Lower lobe of right lung (tissue), 2 donors: ENCODE data around the gene ELK4. TPM values are rescaled to one million over a fixed set of nuclear protein-coding genes. Genes with fewer than 3 reads are reported as not detected.

Experiments used
- ATAC-seq, 2 donors: fragments of 200-7000 bp; cut with Tn5 transposase; one replicate each; pipeline ENCODE4 v1.9.1; 2020 to 2022; ENCODE audit warnings: mild to moderate bottlenecking in 2 of 2, moderate library complexity in 2 of 2
- DNase-seq: peaks from one replicate; pipeline ENCODE4 v3.0.0-alpha.2; 2020
- H3K27ac ChIP-seq: fragments of 200-600 bp; one replicate; pipeline ENCODE4 v1.8.0; 2022
- H3K27me3 ChIP-seq: fragments of 200-600 bp; one replicate; pipeline ENCODE4 v1.8.0; 2022; ENCODE audit warnings: low read depth
- H3K36me3 ChIP-seq: fragments of 200-600 bp; one replicate; pipeline ENCODE4 v1.8.0; 2022; ENCODE audit warnings: mild to moderate bottlenecking
- H3K4me1 ChIP-seq: fragments of 200-600 bp; one replicate; pipeline ENCODE4 v1.8.0; 2022
- H3K4me3 ChIP-seq: fragments of 200-600 bp; one replicate; pipeline ENCODE4 v1.8.0; 2022; ENCODE audit warnings: mild to moderate bottlenecking
- H3K9me3 ChIP-seq: fragments of 200-600 bp; one replicate; pipeline ENCODE4 v1.8.0; 2022
- intact Hi-C: fragments of 100-400 bp; cut with DNase I; formaldehyde crosslinking; loops from one replicate; pipeline ENCODE4 v1.11.0; 2022
- total RNA-seq: library from RNA; stranded (reverse); fragmentation: NEBNext Ultra II Directional; extraction: Animal tissue kit (Norgen Biotek cat#: 25700); gene quantifications from one replicate; pipeline ENCODE4 v1.2.1, GENCODE V29; 2021
- TF ChIP-seq, protein P1 (sequence below): fragments of 200-600 bp; IDR thresholded peaks from one replicate; pipeline ENCODE4 v1.8.0; 2022; ENCODE audit warnings: antibody characterized with exemption, mild to moderate bottlenecking
- donor health status: DM: no; HTN: yes; CAD: no; lungs with severe emphysema.

The ELK4 gene
- total RNA-seq, 1 donor from 2014 or later, result 62.8 TPM

DNA sequence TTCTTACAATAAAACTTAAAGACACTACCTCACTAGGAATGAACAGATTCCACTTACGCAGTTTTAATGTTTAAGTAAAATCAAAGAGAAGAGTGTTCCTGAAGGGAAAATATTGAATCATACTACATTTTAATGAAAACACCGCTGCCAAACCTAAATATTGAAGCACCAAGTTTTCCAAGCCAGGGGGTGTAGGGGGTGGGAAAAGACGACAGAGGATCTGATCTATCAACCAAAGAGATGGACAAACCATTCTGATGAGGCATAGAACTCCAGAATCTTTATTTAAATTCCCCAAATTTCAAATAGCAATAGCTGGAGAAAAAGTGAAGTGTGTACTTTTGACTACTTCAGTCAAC lies 1.2 kb downstream of the ELK4 start:
- no peaks in the 10 kb centered on the region for H3K9me3 ChIP-seq
- H3K4me1 ChIP-seq, result peaks cover 33% of the 10 kb centered on the region
- ATAC-seq, result no peak
- peak overlapping the region; percentile 71 for H3K4me3 ChIP-seq
- DNase-seq, result no peak
- H3K27ac ChIP-seq, result peak overlapping the region; percentile 93
- H3K27me3 ChIP-seq, result no peaks in the 10 kb centered on the region
- intact Hi-C loops, result no loop called here
- no peaks in the 10 kb centered on the region for H3K36me3 ChIP-seq
- TF ChIP-seq, protein P1, sequence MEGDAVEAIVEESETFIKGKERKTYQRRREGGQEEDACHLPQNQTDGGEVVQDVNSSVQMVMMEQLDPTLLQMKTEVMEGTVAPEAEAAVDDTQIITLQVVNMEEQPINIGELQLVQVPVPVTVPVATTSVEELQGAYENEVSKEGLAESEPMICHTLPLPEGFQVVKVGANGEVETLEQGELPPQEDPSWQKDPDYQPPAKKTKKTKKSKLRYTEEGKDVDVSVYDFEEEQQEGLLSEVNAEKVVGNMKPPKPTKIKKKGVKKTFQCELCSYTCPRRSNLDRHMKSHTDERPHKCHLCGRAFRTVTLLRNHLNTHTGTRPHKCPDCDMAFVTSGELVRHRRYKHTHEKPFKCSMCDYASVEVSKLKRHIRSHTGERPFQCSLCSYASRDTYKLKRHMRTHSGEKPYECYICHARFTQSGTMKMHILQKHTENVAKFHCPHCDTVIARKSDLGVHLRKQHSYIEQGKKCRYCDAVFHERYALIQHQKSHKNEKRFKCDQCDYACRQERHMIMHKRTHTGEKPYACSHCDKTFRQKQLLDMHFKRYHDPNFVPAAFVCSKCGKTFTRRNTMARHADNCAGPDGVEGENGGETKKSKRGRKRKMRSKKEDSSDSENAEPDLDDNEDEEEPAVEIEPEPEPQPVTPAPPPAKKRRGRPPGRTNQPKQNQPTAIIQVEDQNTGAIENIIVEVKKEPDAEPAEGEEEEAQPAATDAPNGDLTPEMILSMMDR, result no peak

DNA sequence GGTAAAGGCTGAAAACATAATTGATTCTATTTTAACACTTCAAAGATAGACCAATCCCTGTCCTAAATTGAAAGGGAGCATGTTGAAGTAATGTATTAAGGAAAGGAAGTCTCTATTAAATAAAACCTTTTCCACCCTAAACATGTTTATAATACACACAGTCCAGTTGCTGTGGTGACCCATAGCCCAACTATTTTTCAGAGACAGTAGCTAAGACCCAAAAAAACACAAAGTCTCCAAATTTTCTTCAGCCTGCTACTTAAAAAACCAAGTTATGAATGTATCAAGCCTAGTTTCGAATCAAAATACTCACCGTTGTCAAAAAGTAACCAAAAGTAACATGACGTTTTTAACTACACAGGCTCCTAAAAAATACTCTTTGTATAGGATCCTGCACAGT lies 1.6 kb downstream of the ELK4 start:
- Histone ChIP-seq H3K27ac (peak overlapping the region; percentile 93), H3K4me3 (peak overlapping the region; percentile 71), H3K9me3 (no peaks in the 10 kb centered on the region), H3K4me1 (peaks cover 34% of the 10 kb centered on the region), H3K36me3 (no peaks in the 10 kb centered on the region), H3K27me3 (no peaks in the 10 kb centered on the region)
- no peak for ATAC-seq
- DNase-seq, result no peak
- TF ChIP-seq, protein P1, result no peak
- intact Hi-C loops, result no loop called here

DNA sequence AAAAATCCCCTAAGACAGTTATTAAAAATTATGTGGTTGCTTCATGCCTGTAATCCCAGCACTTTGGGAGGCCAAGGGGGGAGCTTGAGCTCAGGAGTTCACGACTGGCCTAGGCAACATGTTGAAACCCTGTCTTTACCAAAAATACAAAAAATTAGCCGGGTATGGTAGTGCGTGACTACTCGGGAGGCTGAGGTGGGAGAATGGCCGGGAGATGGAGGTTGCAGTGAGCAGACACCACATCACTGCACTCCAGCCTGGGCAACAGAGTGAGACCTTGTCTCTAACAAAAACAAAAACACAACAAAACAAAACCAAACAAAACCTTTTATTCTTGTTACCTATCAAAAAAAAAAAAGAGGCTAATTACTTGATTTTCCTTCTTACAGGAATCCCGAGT lies 2.1 kb downstream of the ELK4 start:
- Histone ChIP-seq H3K4me1 (peaks cover 34% of the 10 kb centered on the region), H3K27me3 (no peaks in the 10 kb centered on the region), H3K27ac (no peak overlapping the region), H3K36me3 (no peaks in the 10 kb centered on the region), H3K9me3 (no peaks in the 10 kb centered on the region), H3K4me3 (no peak overlapping the region)
- DNase-seq, result no peak
- TF ChIP-seq, protein P1, result no peak
- intact Hi-C loops, result no loop called here
- ATAC-seq, result no peak

DNA sequence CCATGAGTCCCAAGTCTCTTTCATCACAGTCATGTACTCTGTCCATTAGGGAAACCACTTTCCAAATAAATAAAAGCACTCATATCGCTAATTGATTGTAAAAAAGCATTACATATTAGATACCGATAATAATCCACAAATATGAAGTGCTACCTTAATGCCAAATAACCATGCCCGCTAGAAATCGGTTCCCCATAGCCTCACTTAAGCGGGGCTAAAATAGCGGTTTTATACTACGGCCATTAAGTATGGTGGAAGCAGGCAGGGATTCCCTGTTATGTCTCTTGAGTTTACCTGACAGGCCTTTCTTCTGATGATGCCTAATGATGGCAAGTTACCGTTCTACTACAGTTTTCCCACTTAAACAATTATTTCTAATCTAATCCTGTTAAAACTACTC lies 3.9 kb downstream of the ELK4 start:
- Histone ChIP-seq H3K4me1 (peaks cover 33% of the 10 kb centered on the region), H3K27me3 (no peaks in the 10 kb centered on the region)
- intact Hi-C loops, result no loop called here

DNA sequence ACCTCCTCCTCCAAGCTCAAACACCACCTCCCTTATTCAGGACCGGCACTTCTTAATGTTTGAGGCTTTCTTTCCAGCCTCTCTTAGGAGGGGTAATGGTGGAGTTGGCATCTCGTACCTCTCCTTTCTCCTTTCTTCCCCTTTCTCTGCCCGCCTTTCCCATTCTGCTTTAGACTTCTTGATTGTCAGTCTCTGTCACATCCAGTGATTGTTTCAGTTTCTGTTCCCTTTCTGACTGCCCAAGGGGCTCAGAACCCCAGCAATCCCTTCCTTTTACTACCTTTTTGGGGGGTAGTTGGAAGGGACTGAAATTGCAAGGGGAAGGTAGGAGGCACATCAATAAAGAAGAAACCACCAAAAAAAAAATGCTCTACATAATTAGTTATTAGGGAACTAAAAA lies 5.6 kb downstream of the ELK4 start:
- H3K27me3 ChIP-seq, result no peaks in the 10 kb centered on the region
- H3K4me3 ChIP-seq, result no peak overlapping the region
- intact Hi-C loops, result no loop called here
- DNase-seq (no peak), ATAC-seq (no peak)
- H3K4me1 ChIP-seq, result peaks cover 26% of the 10 kb centered on the region
- H3K36me3 ChIP-seq, result peaks cover 27% of the 10 kb centered on the region
- H3K9me3 ChIP-seq, result no peaks in the 10 kb centered on the region
- TF ChIP-seq, protein P1, result no peak
- no peak overlapping the region for H3K27ac ChIP-seq

More for the DNA sequence above, 3.9 kb downstream of the ELK4 start:
- Histone ChIP-seq H3K27ac (no peak overlapping the region), H3K9me3 (no peaks in the 10 kb centered on the region), H3K4me3 (no peak overlapping the region), H3K36me3 (peaks cover 9% of the 10 kb centered on the region)
- DNase-seq (no peak), ATAC-seq (no peak)
- TF ChIP-seq, protein P1, result no peak

DNA sequence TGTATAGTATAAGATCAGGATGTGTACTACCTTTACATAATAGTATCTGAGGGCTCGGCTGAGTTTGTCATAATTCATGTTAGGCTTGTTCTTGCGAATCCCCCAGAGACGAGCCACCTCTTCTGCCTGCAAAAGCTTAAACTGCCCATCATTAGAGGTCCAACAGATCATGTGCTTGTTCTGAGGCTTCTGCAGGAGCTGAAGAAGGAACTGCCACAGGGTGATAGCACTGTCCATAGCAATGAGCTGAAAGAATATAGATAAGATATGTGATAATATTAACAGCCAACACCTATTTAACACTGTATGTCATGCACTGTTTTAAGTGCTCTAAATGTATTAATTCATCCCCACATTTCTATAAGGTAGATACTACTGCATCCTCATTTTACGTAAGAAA lies 8.2 kb downstream of the ELK4 start:
- H3K27me3 ChIP-seq, result no peaks in the 10 kb centered on the region
- TF ChIP-seq, protein P1, result no peak
- intact Hi-C loops, result no loop called here
- H3K4me1 ChIP-seq, result peaks cover 9% of the 10 kb centered on the region
- H3K4me3 ChIP-seq, result no peak overlapping the region
- peaks cover 52% of the 10 kb centered on the region for H3K36me3 ChIP-seq
- no peak overlapping the region for H3K27ac ChIP-seq
- no peaks in the 10 kb centered on the region for H3K9me3 ChIP-seq
- DNase-seq (no peak), ATAC-seq (no peak)
